ENCODE measurements around the gene PHACTR1.

Gene PHACTR1

DNA sequence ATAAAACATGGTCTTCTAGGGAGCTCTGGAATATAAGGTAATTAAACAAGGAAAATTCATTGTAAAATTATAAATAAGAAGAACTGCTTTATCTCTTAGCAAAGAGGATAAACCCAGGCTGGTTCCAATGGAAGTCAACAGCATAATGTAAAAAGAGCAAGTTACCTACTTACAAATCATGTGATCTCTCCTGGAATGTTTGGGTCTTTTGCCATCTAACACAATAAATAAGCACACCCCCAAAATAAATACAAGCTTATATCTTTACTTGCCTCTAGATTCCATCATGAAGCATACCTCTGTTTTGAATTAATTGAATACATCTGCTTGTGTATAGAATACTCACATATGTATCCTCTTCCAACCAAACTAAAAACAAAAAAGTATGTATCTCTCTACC is 2.5 kb upstream of the PHACTR1 start:
- Histone ChIP-seq H3K27me3 (ENCODE audit: insufficient read depth, poor library complexity, severe bottlenecking) (no peaks in the 10 kb centered on the region), H3K27ac (replicated peaks) (no peak overlapping the region), H3K4me3 (replicated peaks; ENCODE audit: insufficient read depth, low read length) (no peak overlapping the region)
- TF ChIP-seq SPI1 (IDR thresholded peaks at IDR 0.05; ENCODE audit: borderline replicate concordance, low read depth): no peak
- TF ChIP-seq, protein P1, sequence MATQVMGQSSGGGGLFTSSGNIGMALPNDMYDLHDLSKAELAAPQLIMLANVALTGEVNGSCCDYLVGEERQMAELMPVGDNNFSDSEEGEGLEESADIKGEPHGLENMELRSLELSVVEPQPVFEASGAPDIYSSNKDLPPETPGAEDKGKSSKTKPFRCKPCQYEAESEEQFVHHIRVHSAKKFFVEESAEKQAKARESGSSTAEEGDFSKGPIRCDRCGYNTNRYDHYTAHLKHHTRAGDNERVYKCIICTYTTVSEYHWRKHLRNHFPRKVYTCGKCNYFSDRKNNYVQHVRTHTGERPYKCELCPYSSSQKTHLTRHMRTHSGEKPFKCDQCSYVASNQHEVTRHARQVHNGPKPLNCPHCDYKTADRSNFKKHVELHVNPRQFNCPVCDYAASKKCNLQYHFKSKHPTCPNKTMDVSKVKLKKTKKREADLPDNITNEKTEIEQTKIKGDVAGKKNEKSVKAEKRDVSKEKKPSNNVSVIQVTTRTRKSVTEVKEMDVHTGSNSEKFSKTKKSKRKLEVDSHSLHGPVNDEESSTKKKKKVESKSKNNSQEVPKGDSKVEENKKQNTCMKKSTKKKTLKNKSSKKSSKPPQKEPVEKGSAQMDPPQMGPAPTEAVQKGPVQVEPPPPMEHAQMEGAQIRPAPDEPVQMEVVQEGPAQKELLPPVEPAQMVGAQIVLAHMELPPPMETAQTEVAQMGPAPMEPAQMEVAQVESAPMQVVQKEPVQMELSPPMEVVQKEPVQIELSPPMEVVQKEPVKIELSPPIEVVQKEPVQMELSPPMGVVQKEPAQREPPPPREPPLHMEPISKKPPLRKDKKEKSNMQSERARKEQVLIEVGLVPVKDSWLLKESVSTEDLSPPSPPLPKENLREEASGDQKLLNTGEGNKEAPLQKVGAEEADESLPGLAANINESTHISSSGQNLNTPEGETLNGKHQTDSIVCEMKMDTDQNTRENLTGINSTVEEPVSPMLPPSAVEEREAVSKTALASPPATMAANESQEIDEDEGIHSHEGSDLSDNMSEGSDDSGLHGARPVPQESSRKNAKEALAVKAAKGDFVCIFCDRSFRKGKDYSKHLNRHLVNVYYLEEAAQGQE (IDR thresholded peaks at IDR 0.05; ENCODE audit: insufficient replicate concordance, low read depth): no peak
- no peak for TF ChIP-seq GABPA (IDR thresholded peaks at IDR 0.05; ENCODE audit: low read depth)
- TF ChIP-seq POLR2AphosphoS5 (IDR thresholded peaks at IDR 0.05; ENCODE audit: low read depth): no peak
- TF ChIP-seq, protein P2, sequence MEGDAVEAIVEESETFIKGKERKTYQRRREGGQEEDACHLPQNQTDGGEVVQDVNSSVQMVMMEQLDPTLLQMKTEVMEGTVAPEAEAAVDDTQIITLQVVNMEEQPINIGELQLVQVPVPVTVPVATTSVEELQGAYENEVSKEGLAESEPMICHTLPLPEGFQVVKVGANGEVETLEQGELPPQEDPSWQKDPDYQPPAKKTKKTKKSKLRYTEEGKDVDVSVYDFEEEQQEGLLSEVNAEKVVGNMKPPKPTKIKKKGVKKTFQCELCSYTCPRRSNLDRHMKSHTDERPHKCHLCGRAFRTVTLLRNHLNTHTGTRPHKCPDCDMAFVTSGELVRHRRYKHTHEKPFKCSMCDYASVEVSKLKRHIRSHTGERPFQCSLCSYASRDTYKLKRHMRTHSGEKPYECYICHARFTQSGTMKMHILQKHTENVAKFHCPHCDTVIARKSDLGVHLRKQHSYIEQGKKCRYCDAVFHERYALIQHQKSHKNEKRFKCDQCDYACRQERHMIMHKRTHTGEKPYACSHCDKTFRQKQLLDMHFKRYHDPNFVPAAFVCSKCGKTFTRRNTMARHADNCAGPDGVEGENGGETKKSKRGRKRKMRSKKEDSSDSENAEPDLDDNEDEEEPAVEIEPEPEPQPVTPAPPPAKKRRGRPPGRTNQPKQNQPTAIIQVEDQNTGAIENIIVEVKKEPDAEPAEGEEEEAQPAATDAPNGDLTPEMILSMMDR (IDR thresholded peaks at IDR 0.05; ENCODE audit: insufficient read depth, low read length): no peak
- DNase-seq (ENCODE audit: low read depth in 1 of 2, low spot score in 1 of 2): no peak

DNA sequence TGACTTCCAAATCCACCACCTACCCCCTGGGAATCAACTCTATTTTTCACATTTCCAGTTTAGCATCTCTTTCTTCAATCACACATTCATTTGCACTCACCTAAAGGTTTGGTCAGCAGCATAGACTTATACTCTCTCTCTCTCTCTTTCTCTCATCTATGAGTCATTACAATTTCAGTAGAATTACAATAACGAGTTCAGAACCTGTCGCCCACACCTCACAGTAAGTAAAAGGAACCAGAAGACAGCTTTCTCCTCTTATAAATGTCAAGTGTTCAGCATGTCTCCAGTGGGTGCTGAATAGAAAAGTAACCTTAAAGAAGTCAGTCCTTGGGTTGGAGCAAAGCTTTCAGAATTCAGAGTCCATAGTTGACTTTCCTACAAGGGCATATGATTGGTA is 1.1 kb upstream of the PHACTR1 start:
- H3K27ac ChIP-seq (replicated peaks): no peak overlapping the region
- H3K4me3 ChIP-seq (replicated peaks; ENCODE audit: insufficient read depth, low read length): no peak overlapping the region
- H3K27me3 ChIP-seq (ENCODE audit: insufficient read depth, poor library complexity, severe bottlenecking): no peaks in the 10 kb centered on the region
- no peak for DNase-seq (ENCODE audit: low read depth in 1 of 2, low spot score in 1 of 2)
- TF ChIP-seq SPI1 (IDR thresholded peaks at IDR 0.05; ENCODE audit: borderline replicate concordance, low read depth): no peak
- TF ChIP-seq POLR2AphosphoS5 (IDR thresholded peaks at IDR 0.05; ENCODE audit: low read depth): no peak
- TF ChIP-seq GABPA (IDR thresholded peaks at IDR 0.05; ENCODE audit: low read depth): no peak
- TF ChIP-seq, protein P2 (IDR thresholded peaks at IDR 0.05; ENCODE audit: insufficient read depth, low read length): no peak
- TF ChIP-seq, protein P1 (IDR thresholded peaks at IDR 0.05; ENCODE audit: insufficient replicate concordance, low read depth): no peak

DNA sequence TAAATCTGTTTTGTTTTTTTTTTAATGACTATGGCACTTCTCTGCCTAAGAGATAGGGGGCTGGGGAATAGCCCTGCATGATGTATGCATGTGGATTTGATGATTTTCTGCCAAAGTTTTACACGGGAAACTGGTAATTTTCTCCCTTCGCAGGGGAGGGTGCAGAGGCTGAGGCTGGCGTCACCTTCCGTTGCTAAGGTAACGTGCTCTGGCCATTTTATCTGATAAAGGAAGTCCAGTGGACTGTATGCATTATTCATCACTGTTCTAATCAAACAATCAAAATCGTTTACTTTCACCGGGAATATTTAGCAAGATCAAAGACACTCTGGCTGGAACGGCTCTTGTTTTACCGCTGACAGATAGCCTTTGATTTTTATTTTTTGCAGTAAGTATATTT is 789 bp downstream of the PHACTR1 start:
- H3K27me3 ChIP-seq (ENCODE audit: insufficient read depth, poor library complexity, severe bottlenecking): no peaks in the 10 kb centered on the region
- no peak overlapping the region for H3K4me3 ChIP-seq (replicated peaks; ENCODE audit: insufficient read depth, low read length)
- H3K27ac ChIP-seq (replicated peaks): no peak overlapping the region
- DNase-seq (ENCODE audit: low read depth in 1 of 2, low spot score in 1 of 2): no peak
- TF ChIP-seq, protein P1 (IDR thresholded peaks at IDR 0.05; ENCODE audit: insufficient replicate concordance, low read depth): no peak
- TF ChIP-seq SPI1 (IDR thresholded peaks at IDR 0.05; ENCODE audit: borderline replicate concordance, low read depth): no peak
- TF ChIP-seq POLR2AphosphoS5 (IDR thresholded peaks at IDR 0.05; ENCODE audit: low read depth): no peak
- TF ChIP-seq, protein P2 (IDR thresholded peaks at IDR 0.05; ENCODE audit: insufficient read depth, low read length): no peak
- no peak for TF ChIP-seq GABPA (IDR thresholded peaks at IDR 0.05; ENCODE audit: low read depth)
